Kidney capillary endothelial cell (primary cell): ENCODE data around the gene NUP214.
"Not testable (repeated sequence)": the region's sequence is repeated elsewhere in the genome, so short reads cannot be mapped to it uniquely, and the experiment has no call there.

Experiments used
- DNase-seq: peaks from one replicate; pipeline ENCODE4 v3.0.0-alpha.2; 2018; ENCODE audit warnings: low spot score

The NUP214 gene

GRCh38 chr9:131116281-131117120 is 8.9 kb upstream of the NUP214 start:
- DNase-seq = peak; percentile 54

- peak; percentile 63 for DNase-seq
Observed at GRCh38 chr9:131117121-131117761, 8.1 kb upstream of the NUP214 start.

GRCh38 chr9:131117762-131118145 is 7.6 kb upstream of the NUP214 start:
- no peak for DNase-seq

DNA sequence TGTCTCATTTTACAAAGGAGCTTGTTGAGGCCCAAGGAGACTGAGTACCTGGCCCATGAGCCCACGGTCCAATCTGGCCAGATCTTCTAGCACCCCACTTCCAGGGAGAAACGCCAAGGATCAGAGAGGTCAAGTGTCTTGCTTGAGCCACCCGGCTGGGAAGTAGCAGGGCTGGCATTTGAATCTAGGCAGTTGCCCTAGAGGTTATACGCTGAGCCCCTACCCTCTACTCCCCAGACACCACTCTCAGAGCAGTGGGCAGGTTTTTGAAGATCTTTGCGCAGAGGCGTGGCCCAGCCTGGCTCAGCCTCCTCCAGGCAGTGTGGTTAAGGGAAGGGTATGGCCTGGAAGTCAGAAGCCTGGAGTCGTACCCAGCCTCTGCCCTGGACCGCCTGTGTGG is 5.8 kb upstream of the NUP214 start:
- no peak for DNase-seq

DNA sequence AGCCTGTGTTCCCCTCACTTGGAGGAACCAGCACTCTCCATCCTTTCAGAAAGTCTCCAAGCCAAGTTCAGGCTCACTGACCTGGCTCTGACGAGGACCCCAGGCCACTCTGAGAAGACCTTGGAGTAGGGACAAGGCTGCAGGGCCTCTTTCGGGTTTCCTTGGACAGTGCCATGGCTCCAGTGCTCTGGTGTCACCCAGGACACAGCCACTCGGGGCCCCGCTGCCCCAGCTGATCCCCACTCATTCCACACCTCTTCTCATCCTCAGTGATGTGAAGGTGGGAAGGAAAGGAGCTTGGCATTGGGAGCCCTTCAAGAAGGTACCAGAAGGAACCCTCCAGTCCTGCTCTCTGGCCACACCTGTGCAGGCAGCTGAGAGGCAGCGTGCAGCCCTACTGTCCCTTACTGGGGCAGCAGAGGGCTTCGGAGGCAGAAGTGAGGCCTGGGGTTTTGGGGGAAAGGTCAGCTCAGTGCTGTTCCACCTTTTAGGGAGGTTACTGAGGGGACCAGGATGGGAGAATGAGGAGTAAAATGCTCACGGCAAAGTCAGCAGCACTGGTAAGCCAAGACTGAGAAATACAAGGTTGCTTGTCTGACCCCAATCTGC is 4.7 kb upstream of the NUP214 start:
- no peak for DNase-seq

- no peak for DNase-seq
Observed at GRCh38 chr9:131121346-131121745, 4.0 kb upstream of the NUP214 start.

GRCh38 chr9:131122158-131122557 is 3.2 kb upstream of the NUP214 start:
- DNase-seq = no peak

- no peak for DNase-seq
Observed at GRCh38 chr9:131125038-131125287, 423 bp upstream of the NUP214 start.

- no peak for DNase-seq
Observed at GRCh38 chr9:131126059-131126426, 657 bp downstream of the NUP214 start.

- DNase-seq = no peak
Observed at GRCh38 chr9:131129183-131129582, 3.8 kb downstream of the NUP214 start.

- DNase-seq = no peak
Observed at GRCh38 chr9:131138676-131139075, 13.3 kb downstream of the NUP214 start.

GRCh38 chr9:131140112-131140511 is 14.7 kb downstream of the NUP214 start:
- no peak for DNase-seq

DNA sequence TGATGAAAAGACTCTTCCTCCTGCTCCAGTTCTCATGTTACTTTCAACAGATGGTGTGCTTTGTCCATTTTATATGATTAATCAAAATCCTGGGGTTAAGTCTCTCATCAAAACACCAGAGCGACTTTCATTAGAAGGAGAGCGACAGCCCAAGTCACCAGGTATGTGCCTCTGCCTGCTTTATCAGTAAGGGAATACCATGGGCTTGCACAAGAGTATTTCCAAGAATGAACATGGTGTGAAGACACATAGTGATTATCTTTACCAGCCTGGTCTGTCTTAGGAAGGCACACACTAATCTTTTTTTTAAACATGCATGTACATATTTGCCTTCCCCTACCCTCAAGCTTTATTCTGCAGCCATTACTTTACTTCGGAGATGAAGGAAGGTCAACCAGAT is 15.2 kb downstream of the NUP214 start:
- DNase-seq = no peak

- DNase-seq = no peak
Observed at GRCh38 chr9:131142160-131142559, 16.8 kb downstream of the NUP214 start.

DNA sequence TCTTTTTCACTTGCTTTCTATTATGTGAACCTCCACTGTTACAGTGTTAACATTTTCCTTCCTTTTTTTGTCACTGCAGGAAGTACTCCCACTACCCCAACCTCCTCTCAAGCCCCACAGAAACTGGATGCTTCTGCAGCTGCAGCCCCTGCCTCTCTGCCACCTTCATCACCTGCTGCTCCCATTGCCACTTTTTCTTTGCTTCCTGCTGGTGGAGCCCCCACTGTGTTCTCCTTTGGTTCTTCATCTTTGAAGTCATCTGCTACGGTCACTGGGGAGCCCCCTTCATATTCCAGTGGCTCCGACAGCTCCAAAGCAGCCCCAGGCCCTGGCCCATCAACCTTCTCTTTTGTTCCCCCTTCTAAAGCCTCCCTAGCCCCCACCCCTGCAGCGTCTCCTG is 18.8 kb downstream of the NUP214 start:
- DNase-seq = no peak

GRCh38 chr9:131145245-131145644 is 19.9 kb downstream of the NUP214 start:
- no peak for DNase-seq

DNA sequence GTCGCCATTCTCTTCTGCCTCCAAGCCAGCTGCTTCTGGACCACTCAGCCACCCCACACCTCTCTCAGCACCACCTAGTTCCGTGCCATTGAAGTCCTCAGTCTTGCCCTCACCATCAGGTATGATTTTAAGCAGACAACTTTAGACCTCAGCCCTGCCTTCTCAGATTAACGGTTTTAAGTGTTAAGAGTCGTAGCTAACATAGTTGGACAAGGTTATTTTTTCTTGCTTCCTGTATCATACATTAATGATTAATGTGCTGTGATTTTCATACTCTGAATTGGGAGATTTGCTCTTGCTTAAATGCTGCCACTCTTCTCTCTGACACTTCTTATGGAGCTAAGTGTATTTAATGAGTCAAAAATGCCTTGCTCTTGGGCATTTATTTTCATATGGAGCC is 20.8 kb downstream of the NUP214 start:
- DNase-seq = no peak

GRCh38 chr9:131148276-131148675 is 22.9 kb downstream of the NUP214 start:
- no peak for DNase-seq

DNA sequence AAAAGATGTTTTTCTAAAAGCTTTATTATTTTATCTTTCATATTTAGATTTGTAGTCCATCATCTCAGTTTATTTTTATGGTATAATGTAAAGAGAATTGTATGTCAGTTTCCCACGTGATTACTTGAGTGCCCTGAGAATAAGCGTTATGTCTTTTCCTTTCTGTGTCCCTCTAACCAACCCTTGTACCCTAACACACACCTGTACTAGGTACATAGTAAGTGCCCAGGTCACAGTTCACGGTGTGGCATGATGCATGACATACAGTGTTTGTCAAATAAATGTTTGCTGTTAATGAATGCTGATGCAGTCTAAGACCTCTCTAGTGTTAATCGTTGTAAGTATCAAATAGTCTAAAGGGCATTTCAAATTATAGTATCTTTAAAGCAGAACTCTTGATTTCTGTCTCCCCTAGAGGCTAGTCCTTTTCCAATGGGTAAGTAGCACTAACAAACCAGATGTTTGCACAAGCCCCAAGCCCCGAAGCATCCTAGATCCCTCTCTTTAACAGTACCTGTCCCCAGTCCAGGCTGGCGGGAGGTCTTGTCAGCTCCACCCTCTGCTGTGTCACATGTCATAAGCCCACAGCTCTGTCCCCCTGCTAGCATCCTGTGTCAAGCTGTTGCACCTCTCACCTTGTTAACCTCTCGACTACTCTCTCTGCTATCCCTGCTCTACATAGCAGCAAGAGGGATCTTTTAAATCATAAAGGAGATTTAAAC is 23.7 kb downstream of the NUP214 start:
- DNase-seq = no peak

- DNase-seq = no peak
Observed at GRCh38 chr9:131149688-131150053, 24.3 kb downstream of the NUP214 start.

DNA sequence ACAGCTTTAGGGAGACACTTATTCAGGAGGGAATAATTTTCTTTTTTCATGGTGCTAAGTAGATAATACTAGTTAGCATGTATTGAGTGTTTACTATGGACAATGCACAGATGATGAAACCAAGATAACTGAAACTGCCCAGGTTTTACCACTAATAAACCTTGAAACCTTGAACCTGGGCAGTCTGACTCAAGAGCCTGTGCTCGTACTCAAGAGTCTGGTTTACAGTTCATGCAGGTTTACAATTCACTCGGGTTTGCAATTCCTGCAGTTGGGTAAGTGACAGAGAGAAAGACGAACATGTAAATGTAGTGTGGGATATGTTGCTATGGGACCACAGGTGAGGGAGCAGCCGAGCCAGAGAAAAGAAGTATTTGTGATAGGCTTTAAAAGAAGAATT is 28.2 kb downstream of the NUP214 start:
- no peak for DNase-seq

DNA sequence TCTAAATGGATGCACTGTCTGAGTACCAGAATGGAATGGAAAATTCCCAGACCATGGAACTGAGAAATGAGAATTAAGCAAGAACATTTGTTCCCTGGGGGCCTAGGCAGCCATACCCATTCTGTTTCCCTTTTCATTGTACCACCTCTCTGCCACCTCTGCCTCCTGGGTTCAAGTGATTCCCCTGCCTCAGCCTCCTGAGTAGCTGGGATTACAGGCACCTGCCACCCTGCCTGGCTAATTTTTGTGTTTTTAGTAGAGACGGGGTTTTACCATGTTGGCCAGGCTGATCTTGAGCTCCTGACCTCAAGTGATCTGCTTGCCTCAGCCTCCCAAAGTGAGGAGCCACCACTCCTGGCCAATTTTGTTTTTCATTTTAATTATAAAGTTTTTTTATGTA is 33.3 kb downstream of the NUP214 start:
- not testable (repeated sequence) for DNase-seq
